Measurements from ENCODE around the gene PPT1. TPM values are rescaled to one million over a fixed set of nuclear protein-coding genes. Genes with fewer than 3 reads are reported as not detected.

PPT1 gene
- total RNA-seq, 1 experiment from 2014 or later: 107 TPM

- H3K27ac Mint-ChIP-seq: no peak overlapping the region
- no peak overlapping the region for H3K4me3 Mint-ChIP-seq
- no peak for DNase-seq (ENCODE audit: low spot score)
- no peak for ATAC-seq
- H3K27me3 Mint-ChIP-seq (ENCODE audit: low read depth): peaks cover 6% of the 10 kb centered on the region
- TF ChIP-seq HMGA2 (CRISPR knock-in tag; IDR thresholded peaks at IDR 0.05) (peak; percentile 93; the same call in 1 of the 2 replicates), SOX15 (CRISPR knock-in tag; IDR thresholded peaks at IDR 0.05) (no peak)
- no peaks in the 10 kb centered on the region for H3K4me1 Mint-ChIP-seq
- no peaks in the 10 kb centered on the region for H3K36me3 Mint-ChIP-seq
- H3K9me3 Mint-ChIP-seq: no peaks in the 10 kb centered on the region
- CTCF ChIA-PET: interaction anchor here (3.5 kb wide), 1 partner anchor 11 kb away, joined by 27 read pairs; no protein-coding TSS in a partner anchor
- POLR2A ChIA-PET: interaction anchor here (0.7 kb wide), 1 partner anchor 114 kb away, joined by 4 read pairs; no protein-coding TSS in a partner anchor
These were observed 35.6 kb upstream of the PPT1 start for GRCh38 chr1:40132383-40133311.

GRCh38 chr1:40130892-40131291 lies 33.8 kb upstream of the PPT1 start:
- DNase-seq (ENCODE audit: low spot score): no peak
- POLR2A ChIA-PET: no interaction called here
- Mint-ChIP-seq H3K9me3 (no peaks in the 10 kb centered on the region), H3K27me3 (ENCODE audit: low read depth) (peaks cover 6% of the 10 kb centered on the region), H3K4me3 (no peak overlapping the region), H3K4me1 (no peaks in the 10 kb centered on the region), H3K36me3 (no peaks in the 10 kb centered on the region), H3K27ac (no peak overlapping the region)
- CTCF ChIA-PET: interaction anchor here (0.9 to 3.5 kb wide), 2 partner anchors 13 to 208 kb away, joined by 5 to 27 read pairs; no protein-coding TSS in a partner anchor
- ATAC-seq: no peak
- TF ChIP-seq ZNF138 (CRISPR knock-in tag; conservative IDR thresholded peaks at IDR 0.05): no peak
- TF ChIP-seq HMGA2 (CRISPR knock-in tag; IDR thresholded peaks at IDR 0.05): no peak
- TF ChIP-seq MYBL2 (CRISPR knock-in tag; IDR thresholded peaks at IDR 0.05): no peak
- no peak for TF ChIP-seq ZNF263 (CRISPR knock-in tag; IDR thresholded peaks at IDR 0.05; ENCODE audit: low read depth)
- no peak for TF ChIP-seq GTF2I (CRISPR knock-in tag; conservative IDR thresholded peaks at IDR 0.05)
- TF ChIP-seq ARID4B (CRISPR knock-in tag; IDR thresholded peaks at IDR 0.05; ENCODE audit: borderline replicate concordance): no peak
- TF ChIP-seq ZNF671 (CRISPR knock-in tag; IDR thresholded peaks at IDR 0.05): no peak
- no peak for TF ChIP-seq MXD4 (CRISPR knock-in tag; IDR thresholded peaks at IDR 0.05; ENCODE audit: borderline replicate concordance)
- no peak for TF ChIP-seq E2F4 (CRISPR knock-in tag; IDR thresholded peaks at IDR 0.05; ENCODE audit: borderline replicate concordance, low read depth)
- no peak for TF ChIP-seq GABPB1 (CRISPR knock-in tag; IDR thresholded peaks at IDR 0.05)
- TF ChIP-seq KAT7 (CRISPR knock-in tag; IDR thresholded peaks at IDR 0.05; ENCODE audit: borderline replicate concordance): no peak

GRCh38 chr1:40122855-40123254 lies 25.8 kb upstream of the PPT1 start:
- ChIA-PET CTCF (no interaction called here), POLR2A (no interaction called here)
- Mint-ChIP-seq H3K9me3 (no peaks in the 10 kb centered on the region), H3K4me3 (no peak overlapping the region), H3K4me1 (no peaks in the 10 kb centered on the region), H3K27ac (no peak overlapping the region), H3K36me3 (no peaks in the 10 kb centered on the region), H3K27me3 (ENCODE audit: low read depth) (peaks cover 26% of the 10 kb centered on the region)
- TF ChIP-seq ERG (CRISPR knock-in tag; IDR thresholded peaks at IDR 0.05) (no peak), ZNF121 (CRISPR knock-in tag; IDR thresholded peaks at IDR 0.05) (no peak), CBFB (CRISPR knock-in tag; IDR thresholded peaks at IDR 0.05; ENCODE audit: low read depth) (no peak), MXD4 (CRISPR knock-in tag; IDR thresholded peaks at IDR 0.05; ENCODE audit: borderline replicate concordance) (no peak), SMAD3 (CRISPR knock-in tag; IDR thresholded peaks at IDR 0.05; ENCODE audit: borderline replicate concordance) (no peak), HMGA2 (CRISPR knock-in tag; IDR thresholded peaks at IDR 0.05) (no peak), NR3C1 (CRISPR knock-in tag; conservative IDR thresholded peaks at IDR 0.05; ENCODE audit: low read depth) (no peak), SP1 (CRISPR knock-in tag; conservative IDR thresholded peaks at IDR 0.05) (no peak), ATF3 (CRISPR knock-in tag; conservative IDR thresholded peaks at IDR 0.05) (no peak), MAX (CRISPR knock-in tag; IDR thresholded peaks at IDR 0.05) (no peak)
- no peak for DNase-seq (ENCODE audit: low spot score)
- no peak for ATAC-seq
